NCI-H2196 (cell line): ENCODE measurements around the gene HS3ST5.
A peak's percentile ranks its signal among the peaks of the same experiment; 100 is the strongest.

ENCODE experiments used
- DNase-seq: peaks from one replicate; lab custom pipeline; 2025; ENCODE audit not compliant: unreplicated experiment; lab: John Stamatoyannopoulos, UW

Gene HS3ST5

GRCh38 chr6:114342826-114343781 lies at the start of gene HS3ST5:
Gene HS3ST5, minus strand, starts transcription at chr6:114343023. Its CDS starts 280,178 bp downstream, at chr6:114062845.
- no peak for DNase-seq

GRCh38 chr6:114390176-114390575 lies 47.4 kb upstream of the HS3ST5 start:
- DNase-seq, result no peak

- no peak for DNase-seq
Observed at GRCh38 chr6:114389111-114389510, 46.3 kb upstream of the HS3ST5 start.

GRCh38 chr6:114382406-114382805 lies 39.6 kb upstream of the HS3ST5 start:
- no peak for DNase-seq

GRCh38 chr6:114377881-114378280 lies 35.1 kb upstream of the HS3ST5 start:
- no peak for DNase-seq

- DNase-seq, result no peak
Observed at GRCh38 chr6:114376611-114377175, 33.9 kb upstream of the HS3ST5 start.

GRCh38 chr6:114375541-114376192 lies 32.8 kb upstream of the HS3ST5 start:
- DNase-seq, result no peak

- DNase-seq, result no peak
Observed at GRCh38 chr6:114367315-114367961, 24.6 kb upstream of the HS3ST5 start.

- DNase-seq, result no peak
Observed at GRCh38 chr6:114366899-114367298, 24.1 kb upstream of the HS3ST5 start.

GRCh38 chr6:114364301-114364700 lies 21.5 kb upstream of the HS3ST5 start:
- no peak for DNase-seq

GRCh38 chr6:114362957-114363356 lies 20.1 kb upstream of the HS3ST5 start:
- no peak for DNase-seq

GRCh38 chr6:114362396-114362795 lies 19.6 kb upstream of the HS3ST5 start:
- DNase-seq, result no peak

GRCh38 chr6:114361036-114361435 lies 18.2 kb upstream of the HS3ST5 start:
- no peak for DNase-seq

GRCh38 chr6:114355300-114355699 lies 12.5 kb upstream of the HS3ST5 start:
- DNase-seq, result no peak

- DNase-seq, result no peak
Observed at GRCh38 chr6:114354482-114354881, 11.7 kb upstream of the HS3ST5 start.

GRCh38 chr6:114346451-114346850 lies 3.6 kb upstream of the HS3ST5 start:
- DNase-seq, result no peak

GRCh38 chr6:114344971-114345275 lies 2.1 kb upstream of the HS3ST5 start:
- no peak for DNase-seq

- DNase-seq, result no peak
Observed at GRCh38 chr6:114344246-114344970, 1.6 kb upstream of the HS3ST5 start.

- no peak for DNase-seq
Observed at GRCh38 chr6:114343782-114344144, 940 bp upstream of the HS3ST5 start.

GRCh38 chr6:114342086-114342825 lies 567 bp downstream of the HS3ST5 start:
- DNase-seq, result peak; percentile 3
